Breast epithelium (tissue), 3 donors: ENCODE data around the gene KLHDC10.

Experiments used
- CTCF ChIP-seq, 3 donors: fragments of 450-650 bp; IDR thresholded peaks; one replicate each; pipeline ENCODE4 v1.5.1; 2016 to 2017; ENCODE audit warnings: antibody characterized with exemption in 3 of 3, mild to moderate bottlenecking in 3 of 3, moderate library complexity in 3 of 3
- POLR2A ChIP-seq: fragments of 450-650 bp; IDR thresholded peaks from one replicate; pipeline ENCODE4 v1.6.1; 2016; ENCODE audit warnings: antibody characterized with exemption, mild to moderate bottlenecking, moderate library complexity
- POLR2AphosphoS5 ChIP-seq, 3 donors: sonication (generic); formaldehyde crosslinking; IDR thresholded peaks; one replicate each; pipeline ENCODE4 v1.6.1; 2017; ENCODE audit warnings: antibody characterized with exemption in 3 of 3

- no peak for TF ChIP-seq CTCF (IDR thresholded peaks at IDR 0.05)
- no peak for TF ChIP-seq POLR2AphosphoS5 (IDR thresholded peaks at IDR 0.05)
- TF ChIP-seq POLR2A: no peak
Measured at GRCh38 chr7:130108809-130109208, 38.5 kb downstream of the KLHDC10 start.
